ENCODE results near the gene JAKMIP2. TPM values are rescaled to one million over a fixed set of nuclear protein-coding genes. Genes with fewer than 3 reads are reported as not detected.

JAKMIP2 gene
- polyA plus RNA-seq, 1 of the 3 experiments (the other 2 are of a cell fraction): 2.1 TPM

DNA sequence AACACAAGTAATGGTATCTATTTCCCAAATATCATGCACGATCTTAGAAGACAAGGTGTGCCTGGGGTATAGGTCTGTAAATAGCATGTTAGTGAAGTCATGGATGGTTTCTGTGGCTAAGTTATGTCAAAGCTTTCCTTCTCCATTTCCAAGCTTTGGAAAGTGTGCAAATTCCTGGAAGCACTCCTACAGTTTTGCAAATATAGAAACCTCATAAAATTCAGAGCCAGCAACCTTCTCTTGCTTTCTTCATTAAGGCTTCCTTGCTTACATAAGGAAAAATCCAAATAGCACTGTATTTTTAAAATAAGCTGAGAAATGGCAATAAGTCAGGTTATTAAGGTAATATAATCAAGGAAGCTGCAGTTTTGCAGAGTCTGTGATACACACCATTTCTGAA lies 138.1 kb downstream of the JAKMIP2 start:
- no peaks in the 10 kb centered on the region for H3K79me2 ChIP-seq (ENCODE audit: insufficient read depth)
- WGBS (ENCODE audit: low lambda C conversion rate): 79% methylated on average over 1 of the region's 1 CpG
- TF ChIP-seq NRF1 (IDR thresholded peaks at IDR 0.05; ENCODE audit: low read depth, low read length): no peak
- no peak for TF ChIP-seq GATA2 (CRISPR knock-in tag; IDR thresholded peaks at IDR 0.05)
- TF ChIP-seq EZH2phosphoT487 (IDR thresholded peaks at IDR 0.05; ENCODE audit: borderline replicate concordance, low read depth): no peak
- no peak for TF ChIP-seq IRF3 (IDR thresholded peaks at IDR 0.05; ENCODE audit: low read depth, low read length)
- TF ChIP-seq JUND (IDR thresholded peaks at IDR 0.05): no peak
- no peak for TF ChIP-seq FOXM1 (IDR thresholded peaks at IDR 0.05; ENCODE audit: low read depth)
- TF ChIP-seq TAF1 (IDR thresholded peaks at IDR 0.05; ENCODE audit: borderline replicate concordance, low read depth, low read length): no peak
- no peak for TF ChIP-seq TEAD4 (IDR thresholded peaks at IDR 0.05; ENCODE audit: borderline replicate concordance, insufficient read depth)
- TF ChIP-seq RAD21 (IDR thresholded peaks at IDR 0.05; ENCODE audit: low read length): no peak
- no peak for TF ChIP-seq REST (IDR thresholded peaks at IDR 0.05; ENCODE audit: low read depth, low read length)
- no peak for TF ChIP-seq MEF2A (IDR thresholded peaks at IDR 0.05; ENCODE audit: borderline replicate concordance, low read depth)
- no peak overlapping the region for H3K9ac ChIP-seq
- H3K36me3 ChIP-seq (replicated peaks in 1 of 2; ENCODE audit: control insufficient read depth in 1 of 2, insufficient read depth in 2 of 2, low read length in 1 of 2): peaks cover 4 to 21% of the 10 kb centered on the region in 2 experiments
- CTCF ChIA-PET: interaction anchor here (1.9 to 2.9 kb wide), 2 partner anchors 17 to 178 kb away, joined by 6 to 15 read pairs; no protein-coding TSS in a partner anchor
- H2AFZ ChIP-seq (ENCODE audit: low read depth): no peak overlapping the region
- H3K4me3 ChIP-seq (ENCODE audit: low read depth in 2 of 2, low read length in 1 of 2): no peak overlapping the region
- no peaks in the 10 kb centered on the region for H4K20me1 ChIP-seq (ENCODE audit: insufficient read depth)
- DNase-seq: no peak
- no peaks in the 10 kb centered on the region for H3F3A ChIP-seq (replicated peaks; ENCODE audit: insufficient read depth)
- H3K27me3 ChIP-seq (ENCODE audit: insufficient read depth): no peaks in the 10 kb centered on the region
- POLR2A ChIA-PET: no interaction called here
- H3K9me3 ChIP-seq: no peaks in the 10 kb centered on the region
- no peaks in the 10 kb centered on the region; a peak in 1 of 4 replicates for H3K4me1 ChIP-seq (ENCODE audit: control insufficient read depth in 1 of 2, insufficient read depth in 2 of 2, low read depth in 1 of 2, low read length in 1 of 2)
- no peaks in the 10 kb centered on the region for H3K9me2 ChIP-seq
- H3K4me2 ChIP-seq: no peak overlapping the region
- no peak overlapping the region for H3K27ac ChIP-seq (ENCODE audit: low read depth in 2 of 2, low read length in 1 of 2)

GRCh38 chr5:147643142-147643541 lies 139.4 kb downstream of the JAKMIP2 start:
- no peak overlapping the region for H3K4me2 ChIP-seq
- H3K27ac ChIP-seq (ENCODE audit: low read depth in 2 of 2, low read length in 1 of 2): no peak overlapping the region
- no peak for DNase-seq
- no peaks in the 10 kb centered on the region for H3F3A ChIP-seq (replicated peaks; ENCODE audit: insufficient read depth)
- H3K36me3 ChIP-seq (replicated peaks in 1 of 2; ENCODE audit: control insufficient read depth in 1 of 2, insufficient read depth in 2 of 2, low read length in 1 of 2): peaks cover 4 to 26% of the 10 kb centered on the region in 2 experiments
- H3K27me3 ChIP-seq (ENCODE audit: insufficient read depth): no peaks in the 10 kb centered on the region
- WGBS (ENCODE audit: low lambda C conversion rate): 47% methylated on average over 1 of the region's 1 CpG
- CTCF ChIA-PET: interaction anchor here (1.7 to 2.2 kb wide), 2 partner anchors 15 to 180 kb away, joined by 7 to 10 read pairs; no protein-coding TSS in a partner anchor
- H3K4me1 ChIP-seq (ENCODE audit: control insufficient read depth in 1 of 2, insufficient read depth in 2 of 2, low read depth in 1 of 2, low read length in 1 of 2): no peaks in the 10 kb centered on the region
- H3K9me2 ChIP-seq: no peaks in the 10 kb centered on the region
- POLR2A ChIA-PET: no interaction called here
- H2AFZ ChIP-seq (ENCODE audit: low read depth): no peak overlapping the region
- TF ChIP-seq IRF3 (IDR thresholded peaks at IDR 0.05; ENCODE audit: low read depth, low read length) (no peak), JUND (IDR thresholded peaks at IDR 0.05) (no peak), REST (IDR thresholded peaks at IDR 0.05; ENCODE audit: low read depth, low read length) (no peak), FOSL2 (IDR thresholded peaks at IDR 0.05; ENCODE audit: borderline replicate concordance, low read depth) (no peak), SIN3A (IDR thresholded peaks at IDR 0.05; ENCODE audit: borderline replicate concordance, low read depth, low read length) (no peak), RFX5 (IDR thresholded peaks at IDR 0.05; ENCODE audit: low read length) (no peak), RCOR1 (IDR thresholded peaks at IDR 0.05; ENCODE audit: low read length) (no peak), RXRA (IDR thresholded peaks at IDR 0.05; ENCODE audit: borderline replicate concordance, low read depth) (no peak)
- TF ChIP-seq, protein P1, sequence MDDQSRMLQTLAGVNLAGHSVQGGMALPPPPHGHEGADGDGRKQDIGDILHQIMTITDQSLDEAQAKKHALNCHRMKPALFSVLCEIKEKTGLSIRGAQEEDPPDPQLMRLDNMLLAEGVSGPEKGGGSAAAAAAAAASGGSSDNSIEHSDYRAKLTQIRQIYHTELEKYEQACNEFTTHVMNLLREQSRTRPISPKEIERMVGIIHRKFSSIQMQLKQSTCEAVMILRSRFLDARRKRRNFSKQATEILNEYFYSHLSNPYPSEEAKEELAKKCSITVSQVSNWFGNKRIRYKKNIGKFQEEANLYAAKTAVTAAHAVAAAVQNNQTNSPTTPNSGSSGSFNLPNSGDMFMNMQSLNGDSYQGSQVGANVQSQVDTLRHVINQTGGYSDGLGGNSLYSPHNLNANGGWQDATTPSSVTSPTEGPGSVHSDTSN (IDR thresholded peaks at IDR 0.05): no peak
- no peak overlapping the region for H3K9ac ChIP-seq
- no peaks in the 10 kb centered on the region for H3K79me2 ChIP-seq (ENCODE audit: insufficient read depth)
- H3K4me3 ChIP-seq (ENCODE audit: low read depth in 2 of 2, low read length in 1 of 2): no peak overlapping the region
- H3K9me3 ChIP-seq: no peaks in the 10 kb centered on the region
- H4K20me1 ChIP-seq (ENCODE audit: insufficient read depth): no peaks in the 10 kb centered on the region
